Measurements from ENCODE around the gene SERPINB13.

DNA sequence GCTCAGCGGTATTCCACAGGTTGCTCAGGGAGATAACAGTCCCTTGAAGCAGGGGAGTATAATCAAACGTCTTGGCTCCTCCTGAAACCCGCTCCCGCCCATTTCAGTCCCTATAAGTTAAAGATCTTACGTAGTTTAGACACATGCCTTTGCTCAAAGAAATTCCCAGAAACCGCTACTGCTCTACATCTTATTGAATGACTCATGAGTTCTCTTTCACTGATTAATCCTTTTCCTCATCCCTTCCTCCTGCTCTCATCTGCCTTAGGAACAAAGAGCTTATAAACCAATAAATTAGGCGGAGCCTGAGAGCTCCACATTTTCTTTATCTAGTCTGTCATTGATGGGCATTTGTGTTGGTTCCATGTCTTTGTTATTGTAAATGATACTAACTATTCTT is 61.1 kb downstream of the SERPINB13 start:
- no peak for TF ChIP-seq ZNF274 (IDR thresholded peaks at IDR 0.05; ENCODE audit: low read depth, low read length)
- TF ChIP-seq SUZ12 (IDR thresholded peaks at IDR 0.05; ENCODE audit: extremely low read depth, insufficient read depth, insufficient read length): no peak
